Urinary bladder (tissue), 4 donors: Measurements from ENCODE around the gene ZNRF2. TPM values are rescaled to one million over a fixed set of nuclear protein-coding genes. Genes with fewer than 3 reads are reported as not detected.

ENCODE experiments used
- DNase-seq: peaks from one replicate; pipeline ENCODE4 v3.0.0-alpha.2; 2015; ENCODE audit errors: extremely low spot score
- H3K27ac ChIP-seq: one replicate; pipeline ENCODE4 v1.5.1; 2013; ENCODE audit warnings: low read depth, mild to moderate bottlenecking, moderate library complexity
- H3K36me3 ChIP-seq: one replicate; pipeline ENCODE4 v1.6.1; 2013; ENCODE audit warnings: mild to moderate bottlenecking, moderate library complexity; ENCODE audit not compliant: insufficient read depth
- H3K4me1 ChIP-seq: one replicate; pipeline ENCODE4 v1.6.1; 2013; ENCODE audit warnings: mild to moderate bottlenecking, moderate library complexity; ENCODE audit not compliant: insufficient read depth
- H3K4me3 ChIP-seq: one replicate; pipeline ENCODE4 v1.5.1; 2013; ENCODE audit warnings: low read depth, low read length
- WGBS: extraction: QIAGEN DNeasy Blood & Tissue Kit; methylation state at CpG from one replicate; pipeline ENCODE4 v1.1.7; 2013; 5-methylcytosine and 5-hydroxymethylcytosine counted together
- polyA plus RNA-seq: library from polyadenylated mRNA; stranded (reverse); fragments of 200-250 nt; gene quantifications from one replicate; pipeline ENCODE4 v1.2.3, GENCODE V29; 2013
- small RNA-seq: library from RNA; depleted of rRNA; stranded (forward); fragments of <200 nt; gene quantifications from one replicate; pipeline ENCODE3, GENCODE V24; 2014
- total RNA-seq: library from RNA; depleted of rRNA; stranded (reverse); fragments of >200 nt; gene quantifications from one replicate; pipeline ENCODE4 v1.2.3, GENCODE V29; 2014
- donor health status: healthy with polysubstance abuse.
- donor health status: healthy.

ZNRF2 gene
- total and polyA plus RNA-seq, 2 donors: 5.6 to 40.0 TPM

- WGBS: 56% methylated on average over 5 of the region's 5 CpGs
- no peaks in the 10 kb centered on the region for H3K4me1 ChIP-seq
- H3K27ac ChIP-seq: no peak overlapping the region
- H3K36me3 ChIP-seq: no peaks in the 10 kb centered on the region
- DNase-seq: peak; percentile 46
- no peak overlapping the region for H3K4me3 ChIP-seq
These were observed 128.5 kb downstream of the ZNRF2 start for GRCh38 chr7:30412782-30413504.

GRCh38 chr7:30413864-30414263, 129.5 kb downstream of the ZNRF2 start:
- 99% methylated on average over 7 of the region's 7 CpGs for WGBS
- no peaks in the 10 kb centered on the region for H3K36me3 ChIP-seq
- no peak for DNase-seq

More at GRCh38 chr7:30413864-30414263, 129.5 kb downstream of the ZNRF2 start:
- Histone ChIP-seq H3K4me1 (no peaks in the 10 kb centered on the region), H3K4me3 (no peak overlapping the region), H3K27ac (no peak overlapping the region)

Small RNA genes lying within 50 kb of the gene (small RNA-seq; reads per million reads assigned to genes)
- not detected for gene MIR550A1

Other genes with a start within 250 kb of the ZNRF2 start
- 55.6 TPM for gene MTURN, start 149.6 kb upstream of the ZNRF2 start, total RNA-seq
- 55.6 TPM for gene MTURN, start 149.6 kb upstream of the ZNRF2 start, polyA plus RNA-seq
- 14.9 TPM for gene NOD1, start 194.2 kb downstream of the ZNRF2 start, total RNA-seq
- 9.8 TPM for gene NOD1, start 194.2 kb downstream of the ZNRF2 start, polyA plus RNA-seq
- gene GGCT, start 220.2 kb downstream of the ZNRF2 start, total RNA-seq: 33.6 TPM
- 36.1 TPM for gene GGCT, start 220.2 kb downstream of the ZNRF2 start, polyA plus RNA-seq